GM10847 (cell line): ENCODE data around the gene PSMC5.

Source experiments
- POLR2A ChIP-seq: IDR thresholded peaks from 2 replicates; pipeline ENCODE4 v1.6.1; 2011; ENCODE audit not compliant: insufficient read length; ENCODE audit errors: extremely low read depth

Gene PSMC5

GRCh38 chr17:63827002-63827800 lies at the start of gene PSMC5, which contains the start of gene FTSJ3:
PSMC5 (plus strand) TSS chr17:63827431; CDS start chr17:63827491, 60 bp downstream.
FTSJ3 (minus strand) TSS chr17:63827663; CDS start chr17:63826902, 761 bp downstream.
- TF ChIP-seq POLR2A = peak; percentile 93

GRCh38 chr17:63780507-63780906 lies 46.7 kb upstream of the PSMC5 start:
- TF ChIP-seq POLR2A = no peak

GRCh38 chr17:63780928-63781327 lies 46.3 kb upstream of the PSMC5 start:
- no peak for TF ChIP-seq POLR2A

- no peak for TF ChIP-seq POLR2A
Observed at GRCh38 chr17:63783522-63783921, 43.7 kb upstream of the PSMC5 start.

- no peak for TF ChIP-seq POLR2A
Observed at GRCh38 chr17:63785556-63785955, 41.7 kb upstream of the PSMC5 start.

GRCh38 chr17:63786117-63786516 lies 41.1 kb upstream of the PSMC5 start:
- TF ChIP-seq POLR2A = no peak

- TF ChIP-seq POLR2A = no peak
Observed at GRCh38 chr17:63786971-63787711, 40.1 kb upstream of the PSMC5 start.

- no peak for TF ChIP-seq POLR2A
Observed at GRCh38 chr17:63790057-63790456, 37.2 kb upstream of the PSMC5 start.

- no peak for TF ChIP-seq POLR2A
Observed at GRCh38 chr17:63792055-63792729, 35.0 kb upstream of the PSMC5 start.

- no peak for TF ChIP-seq POLR2A
Observed at GRCh38 chr17:63798572-63799106, 28.6 kb upstream of the PSMC5 start.

GRCh38 chr17:63800783-63801182 lies 26.4 kb upstream of the PSMC5 start:
- TF ChIP-seq POLR2A = no peak

- no peak for TF ChIP-seq POLR2A
Observed at GRCh38 chr17:63804328-63804727, 22.9 kb upstream of the PSMC5 start.

GRCh38 chr17:63805591-63805990 lies 21.6 kb upstream of the PSMC5 start:
- no peak for TF ChIP-seq POLR2A

GRCh38 chr17:63809970-63810369 lies 17.3 kb upstream of the PSMC5 start:
- no peak for TF ChIP-seq POLR2A

- TF ChIP-seq POLR2A = no peak
Observed at GRCh38 chr17:63816123-63816522, 11.1 kb upstream of the PSMC5 start.
